Stimulated activated CD4-positive, alpha-beta T cell treated with anti-CD3 and anti-CD28 coated beads, Interleukin-1b, Interleukin-23, amount 100 ng/mL, for 1 hour (primary cell): ENCODE measurements around the gene PORCN.
"Not testable (repeated sequence)": the region's sequence is repeated elsewhere in the genome, so short reads cannot be mapped to it uniquely, and the experiment has no call there.

Source experiments
- DNase-seq, 2 donors: peaks; one replicate each; pipeline ENCODE4 v3.0.0-alpha.2; 2020; ENCODE audit warnings: low read depth in 2 of 2

Gene PORCN

GRCh38 chrX:48512371-48512935 is 3.7 kb downstream of the PORCN start:
- no peak for DNase-seq

DNA sequence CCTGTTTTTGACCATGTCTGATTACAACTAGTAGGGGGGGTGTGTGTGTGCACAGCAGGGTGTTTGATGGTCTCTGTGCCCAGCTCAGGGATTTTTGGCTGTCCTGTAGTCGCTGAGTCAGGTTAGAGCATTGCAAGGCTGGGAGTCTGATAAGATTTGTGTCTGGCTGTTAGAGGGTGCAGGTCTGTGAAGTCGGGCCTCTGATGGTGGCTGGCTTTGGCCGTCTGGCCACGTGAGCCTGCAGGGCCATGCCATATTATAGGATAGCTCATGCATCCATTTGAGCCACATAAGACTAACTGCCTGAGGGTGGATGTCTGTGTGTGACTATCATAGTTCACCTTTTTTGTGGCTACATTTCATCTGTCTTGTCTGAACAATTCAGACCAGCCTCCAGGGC is 4.9 kb downstream of the PORCN start:
- no peak for DNase-seq

GRCh38 chrX:48514126-48514806 is 5.5 kb downstream of the PORCN start:
- DNase-seq, result no peak

DNA sequence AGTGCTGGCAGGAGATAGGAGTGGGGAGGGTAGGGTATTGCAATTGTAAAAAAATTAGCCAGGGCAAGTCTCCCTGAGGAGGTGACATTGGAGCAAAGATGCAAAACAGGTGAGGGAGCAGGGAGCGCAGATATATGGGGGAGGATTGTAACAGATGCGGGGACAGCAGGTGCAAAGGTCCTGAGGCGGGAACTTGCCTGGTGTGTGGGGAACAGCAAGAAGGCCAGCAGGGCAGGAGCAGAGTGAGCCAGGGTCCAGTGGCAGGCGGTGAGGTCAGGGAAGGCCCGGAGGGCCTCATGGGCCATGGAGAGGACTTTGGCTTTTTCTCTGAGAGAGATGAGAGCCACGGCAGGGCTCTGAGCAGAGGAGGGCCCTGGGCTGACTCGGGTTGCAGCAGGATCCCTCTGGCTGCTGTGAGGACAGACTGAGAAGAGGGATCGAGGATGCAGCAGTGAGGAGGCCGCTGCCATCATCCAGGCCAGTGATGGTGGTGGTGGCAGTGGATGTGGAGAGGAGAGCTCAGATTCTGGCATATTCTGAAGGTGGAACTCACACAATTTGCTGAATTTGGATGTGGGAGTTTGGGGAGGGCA is 6.2 kb downstream of the PORCN start:
- DNase-seq, result no peak

DNA sequence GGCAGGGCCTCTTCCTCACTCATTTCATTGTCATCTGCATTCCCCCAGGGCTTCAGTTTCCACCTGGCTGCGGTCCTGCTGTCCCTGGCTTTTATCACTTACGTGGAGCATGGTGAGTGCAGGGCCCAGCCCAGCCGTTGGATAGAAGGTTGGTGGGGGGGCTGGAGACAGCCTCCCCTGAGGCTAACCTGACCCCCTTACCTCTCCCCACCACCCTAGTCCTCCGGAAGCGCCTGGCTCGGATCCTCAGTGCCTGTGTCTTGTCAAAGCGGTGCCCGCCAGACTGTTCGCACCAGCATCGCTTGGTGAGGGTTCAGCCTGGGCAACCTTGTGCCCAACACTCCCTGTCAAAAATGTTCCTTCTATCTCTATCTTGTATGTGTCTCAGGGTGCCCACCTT is 7.0 kb downstream of the PORCN start:
- DNase-seq, result no peak

- no peak for DNase-seq
Measured at GRCh38 chrX:48516285-48516684, 7.5 kb downstream of the PORCN start.

DNA sequence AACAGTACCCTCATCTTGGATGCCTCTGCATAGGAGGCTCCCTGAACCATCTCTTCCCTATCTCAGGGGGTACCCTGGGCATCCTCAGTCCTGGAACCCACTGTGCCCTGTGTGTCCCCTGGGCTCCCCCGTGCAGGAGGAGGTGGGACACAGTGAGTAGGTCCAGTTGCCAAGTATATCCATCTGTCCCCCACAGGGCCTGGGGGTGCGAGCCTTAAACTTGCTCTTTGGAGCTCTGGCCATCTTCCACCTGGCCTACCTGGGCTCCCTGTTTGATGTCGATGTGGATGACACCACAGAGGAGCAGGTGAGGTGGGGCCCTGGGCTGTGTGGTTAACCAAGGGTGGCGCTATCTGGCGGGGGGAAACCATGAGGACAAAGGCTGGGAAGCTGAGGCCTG is 8.2 kb downstream of the PORCN start:
- no peak for DNase-seq

DNA sequence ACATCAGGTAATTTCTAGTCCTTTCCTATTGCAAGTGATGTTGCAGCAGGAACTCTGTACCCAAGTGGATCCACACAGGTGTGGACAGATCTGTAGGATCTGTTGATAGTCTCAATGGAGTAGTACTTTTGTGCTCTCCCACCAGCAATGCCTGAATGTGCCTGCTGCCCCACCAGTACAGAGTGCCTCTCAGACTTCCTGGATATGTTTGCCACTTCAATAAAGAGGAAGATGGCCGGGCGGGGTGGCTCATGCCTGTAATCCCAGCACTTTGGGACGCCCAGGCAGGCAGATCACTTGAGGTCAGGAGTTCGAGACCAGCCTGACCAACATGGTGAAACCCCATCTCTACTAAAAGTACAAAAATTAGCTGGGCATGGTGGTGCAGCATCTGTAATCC is 10.7 kb downstream of the PORCN start:
- DNase-seq, result not testable (repeated sequence)

DNA sequence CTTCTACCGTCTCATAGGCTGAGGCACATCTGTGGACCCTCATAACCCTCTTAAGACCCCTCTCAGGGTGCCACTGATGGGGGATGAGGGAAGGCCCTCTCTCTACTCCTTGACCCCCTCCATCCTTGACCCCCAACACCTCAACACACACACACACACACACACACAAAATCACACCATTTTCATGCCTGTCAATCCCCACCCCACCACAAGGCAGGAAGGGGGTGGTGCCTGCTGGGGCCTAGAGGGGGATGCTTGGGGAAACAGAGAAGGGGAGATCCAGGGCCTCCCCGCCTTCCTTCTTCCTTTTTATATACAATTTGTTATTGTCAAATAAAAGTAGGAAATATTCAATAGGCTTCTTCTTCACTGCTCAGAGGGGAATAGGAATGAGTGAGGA is 11.7 kb downstream of the PORCN start:
- no peak for DNase-seq

GRCh38 chrX:48520976-48521352 is 12.2 kb downstream of the PORCN start:
- DNase-seq, result no peak

GRCh38 chrX:48521353-48522243 is 12.8 kb downstream of the PORCN start, which contains the start of gene EBP:
TSS of gene EBP (plus strand) at chrX:48521808. CDS start at chrX:48523772, 1,964 bp downstream.
- peak; percentile 82 to 85 for DNase-seq

DNA sequence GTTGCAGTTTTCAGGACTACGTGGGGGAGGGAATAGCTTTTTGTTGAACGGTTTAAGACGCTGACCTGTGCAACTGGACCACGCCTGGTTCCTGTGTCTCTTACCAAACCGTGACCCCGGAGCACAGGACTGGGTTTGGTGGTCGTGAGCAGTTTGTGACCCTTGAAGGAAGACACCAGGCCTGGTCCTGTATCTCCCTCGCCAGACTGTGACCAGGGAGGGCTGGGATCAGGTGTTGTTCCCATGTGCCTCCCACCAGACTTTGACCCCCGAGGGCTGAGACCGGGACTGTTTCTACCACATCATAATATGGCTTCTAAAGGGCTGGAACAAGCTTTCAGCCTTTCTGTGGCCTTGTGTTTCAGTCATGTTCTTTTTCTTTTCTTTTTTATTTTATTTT is 13.5 kb downstream of the PORCN start:
- no peak for DNase-seq

GRCh38 chrX:48523682-48524081 is 14.9 kb downstream of the PORCN start:
- DNase-seq, result no peak

DNA sequence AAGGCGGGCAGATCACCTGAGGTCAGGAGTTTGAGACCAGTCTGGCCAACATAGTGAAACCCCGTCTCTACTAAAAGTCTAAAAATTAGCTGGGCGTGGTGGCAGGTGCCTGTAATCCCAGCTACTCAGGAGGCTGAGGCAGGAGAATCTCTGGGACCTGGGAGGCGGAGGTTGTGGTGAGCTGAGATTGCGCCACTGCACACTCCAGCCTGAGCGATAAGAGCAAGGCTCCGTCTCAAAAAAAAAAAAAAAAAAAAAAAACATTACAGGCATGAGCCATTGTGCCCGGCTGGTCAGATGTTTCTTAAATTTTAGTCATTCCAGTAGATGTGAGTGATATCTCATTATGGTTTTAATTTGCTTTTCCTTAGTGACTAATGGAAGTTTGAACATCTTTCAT is 17.1 kb downstream of the PORCN start:
- DNase-seq, result not testable (repeated sequence)

DNA sequence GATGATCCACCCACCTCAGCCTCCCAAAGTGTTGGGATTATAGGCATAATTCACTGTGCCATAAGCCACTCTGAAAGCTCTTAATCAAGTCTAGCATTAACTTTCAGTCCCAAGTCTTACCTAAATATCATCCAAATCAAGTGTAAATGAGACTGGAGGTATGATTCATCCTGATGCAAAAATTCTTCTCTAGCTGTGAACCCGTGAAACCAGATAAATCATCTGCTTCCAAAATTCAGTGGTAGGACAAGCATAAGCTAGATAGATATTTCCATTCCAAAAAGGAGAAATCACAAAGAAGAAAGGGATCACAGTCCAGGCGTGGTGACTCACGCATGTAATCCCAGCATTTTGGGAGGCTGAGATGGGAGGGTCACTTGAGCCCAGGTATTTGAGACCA is 21.9 kb downstream of the PORCN start:
- no peak for DNase-seq

GRCh38 chrX:48531358-48531959 is 22.7 kb downstream of the PORCN start:
- DNase-seq, result no peak

GRCh38 chrX:48532161-48532560 is 23.4 kb downstream of the PORCN start:
- DNase-seq, result no peak

GRCh38 chrX:48533165-48533564 is 24.4 kb downstream of the PORCN start:
- DNase-seq, result no peak

DNA sequence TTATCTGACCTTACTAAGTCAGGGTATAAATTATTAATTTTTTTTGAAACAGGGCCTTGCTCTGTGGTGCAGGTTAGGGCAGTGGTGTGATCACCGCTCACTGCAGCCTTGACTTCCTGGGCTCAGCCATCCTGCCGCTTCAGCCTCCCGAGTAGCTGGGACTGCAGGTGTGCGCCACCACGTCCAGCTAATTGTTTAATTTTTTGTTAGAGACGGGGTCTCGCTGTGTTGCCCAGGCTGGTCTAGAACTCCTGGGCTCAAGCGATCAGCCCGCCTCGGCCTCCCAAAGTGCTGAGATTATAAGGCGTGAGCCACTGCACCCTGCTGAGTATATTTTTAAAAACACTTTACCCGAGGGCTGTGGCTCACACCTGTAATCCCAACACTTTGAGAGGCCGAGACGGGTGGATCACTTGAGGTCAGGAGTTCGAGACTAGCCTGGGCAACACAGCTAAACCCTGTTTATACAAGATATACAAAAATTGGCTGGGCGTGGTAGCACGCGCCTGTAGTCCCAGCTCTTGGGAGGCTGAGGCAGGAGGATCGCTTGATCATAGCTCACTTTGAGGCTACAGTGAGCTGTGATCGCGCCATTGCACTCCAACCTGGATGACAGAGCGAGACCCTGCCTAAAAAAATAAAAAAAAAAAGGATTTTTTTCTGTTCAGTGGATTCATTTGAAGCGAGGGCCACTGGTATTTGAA is 30.0 kb downstream of the PORCN start:
- no peak for DNase-seq

DNA sequence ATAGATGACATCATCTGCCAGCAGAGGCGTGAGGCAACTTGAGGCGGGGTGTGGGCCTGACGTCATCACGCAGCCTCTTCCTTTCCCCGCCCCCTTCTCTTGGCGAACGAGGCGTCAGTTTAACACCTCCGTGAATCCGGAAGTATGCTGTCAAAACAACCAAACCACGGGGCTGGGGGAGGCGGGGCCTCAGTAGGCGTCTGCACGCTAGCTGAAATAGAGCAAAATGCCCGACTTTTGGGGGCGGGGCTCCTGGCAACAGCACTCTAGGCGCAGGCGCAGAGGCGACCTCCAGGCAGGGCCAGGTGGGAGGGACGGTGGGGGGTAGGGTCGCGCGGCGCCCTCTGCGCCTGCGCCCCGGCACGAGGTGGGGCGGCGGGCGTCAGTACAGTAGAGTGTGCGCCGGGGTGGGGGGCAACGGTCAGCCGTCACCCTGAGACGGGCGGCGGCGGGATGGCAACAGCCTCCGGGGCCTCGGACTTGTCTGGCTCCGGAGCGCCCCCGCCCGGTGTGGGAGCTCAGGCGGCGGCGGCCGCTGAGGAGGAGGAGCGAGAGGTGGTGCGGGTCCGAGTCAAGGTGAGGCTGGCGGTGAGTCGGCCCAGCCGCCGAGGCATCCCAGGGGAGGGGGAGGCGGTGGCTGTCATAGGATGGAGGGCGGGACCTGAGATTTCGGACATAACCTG is 30.7 kb downstream of the PORCN start, which contains the start of gene TBC1D25:
TSS of gene TBC1D25 (plus strand) at position 370 of the 683 bp plus-strand sequence. CDS start at position 454, 84 bp downstream.
- DNase-seq, result peak; percentile 91 to 94

DNA sequence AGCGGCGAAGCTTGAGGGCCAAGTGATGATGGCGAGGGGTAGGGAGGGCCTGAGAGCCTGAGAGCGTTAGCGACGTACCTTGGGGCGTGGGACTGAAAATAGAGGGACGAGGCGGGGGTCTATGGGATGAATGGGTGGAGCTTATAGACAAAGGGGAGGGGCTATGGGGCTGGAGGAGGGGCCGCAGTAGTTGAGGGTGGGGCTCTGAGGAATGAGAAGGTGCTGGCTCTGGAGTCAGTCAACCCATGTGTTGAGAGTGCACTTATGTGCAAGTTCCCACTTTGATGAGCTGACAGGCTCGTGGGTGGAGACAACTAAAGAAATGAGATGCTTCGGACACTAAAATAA is 31.2 kb downstream of the PORCN start:
- peak; percentile 11 to 44 for DNase-seq
